ENCODE results near the gene HADH.
"Not testable (repeated sequence)": the region's sequence is repeated elsewhere in the genome, so short reads cannot be mapped to it uniquely, and the experiment has no call there.

The HADH gene

DNA sequence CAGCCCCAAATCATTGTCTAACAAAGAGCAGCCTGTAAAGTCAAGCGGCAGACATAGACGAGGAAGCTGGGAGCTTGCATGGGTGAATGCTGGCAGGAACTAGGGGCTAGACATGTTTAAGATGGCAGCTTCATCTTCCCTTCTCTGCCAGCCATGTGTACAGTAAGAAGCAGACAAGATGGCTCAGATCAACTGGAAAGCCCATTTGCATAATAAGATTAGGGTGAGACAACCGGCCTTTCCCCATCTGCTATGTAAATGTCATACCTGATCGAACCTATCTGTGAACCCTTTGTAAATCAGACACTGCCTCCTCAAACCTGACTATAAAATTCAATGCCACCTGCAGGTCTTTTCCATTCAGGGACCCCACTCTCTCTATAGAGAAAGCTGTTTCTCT is 22.8 kb upstream of the HADH start:
- H3K36me3 ChIP-seq: no peaks in the 10 kb centered on the region
- TF ChIP-seq, protein P1, sequence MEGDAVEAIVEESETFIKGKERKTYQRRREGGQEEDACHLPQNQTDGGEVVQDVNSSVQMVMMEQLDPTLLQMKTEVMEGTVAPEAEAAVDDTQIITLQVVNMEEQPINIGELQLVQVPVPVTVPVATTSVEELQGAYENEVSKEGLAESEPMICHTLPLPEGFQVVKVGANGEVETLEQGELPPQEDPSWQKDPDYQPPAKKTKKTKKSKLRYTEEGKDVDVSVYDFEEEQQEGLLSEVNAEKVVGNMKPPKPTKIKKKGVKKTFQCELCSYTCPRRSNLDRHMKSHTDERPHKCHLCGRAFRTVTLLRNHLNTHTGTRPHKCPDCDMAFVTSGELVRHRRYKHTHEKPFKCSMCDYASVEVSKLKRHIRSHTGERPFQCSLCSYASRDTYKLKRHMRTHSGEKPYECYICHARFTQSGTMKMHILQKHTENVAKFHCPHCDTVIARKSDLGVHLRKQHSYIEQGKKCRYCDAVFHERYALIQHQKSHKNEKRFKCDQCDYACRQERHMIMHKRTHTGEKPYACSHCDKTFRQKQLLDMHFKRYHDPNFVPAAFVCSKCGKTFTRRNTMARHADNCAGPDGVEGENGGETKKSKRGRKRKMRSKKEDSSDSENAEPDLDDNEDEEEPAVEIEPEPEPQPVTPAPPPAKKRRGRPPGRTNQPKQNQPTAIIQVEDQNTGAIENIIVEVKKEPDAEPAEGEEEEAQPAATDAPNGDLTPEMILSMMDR (IDR thresholded peaks at IDR 0.05): no peak
- peaks cover 0 to 3% (median 0%) of the 10 kb centered on the region in 4 donors for H3K4me1 ChIP-seq
- DNase-seq: no peak
- no peaks in the 10 kb centered on the region for H3K9me3 ChIP-seq
- H3K27ac ChIP-seq: no peak overlapping the region
- no peaks in the 10 kb centered on the region for H3K27me3 ChIP-seq
- no peak overlapping the region for H3K4me3 ChIP-seq
- intact Hi-C loops (cut with DNase I; ENCODE audit: low total_unique reads): no loop called here

DNA sequence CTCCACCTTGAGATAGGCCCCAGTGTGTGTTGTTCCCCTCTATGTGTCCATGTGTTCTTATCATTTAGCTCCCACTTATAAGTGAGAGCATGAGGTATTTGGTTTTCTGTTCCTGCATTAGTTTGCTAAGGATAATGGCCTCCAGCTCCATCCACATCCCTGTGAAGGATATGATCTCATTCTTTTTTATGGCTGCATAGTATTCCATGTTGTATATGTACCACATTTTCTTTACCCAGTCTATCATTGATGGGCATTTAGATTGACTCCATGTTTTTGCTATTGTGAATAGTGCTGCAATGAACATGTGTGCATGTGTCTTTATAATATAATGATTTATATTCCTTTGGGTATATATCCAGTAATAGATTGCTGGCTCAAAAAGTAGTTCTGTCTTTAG is 22.2 kb upstream of the HADH start:
- H3K27ac ChIP-seq: not testable (repeated sequence)

DNA sequence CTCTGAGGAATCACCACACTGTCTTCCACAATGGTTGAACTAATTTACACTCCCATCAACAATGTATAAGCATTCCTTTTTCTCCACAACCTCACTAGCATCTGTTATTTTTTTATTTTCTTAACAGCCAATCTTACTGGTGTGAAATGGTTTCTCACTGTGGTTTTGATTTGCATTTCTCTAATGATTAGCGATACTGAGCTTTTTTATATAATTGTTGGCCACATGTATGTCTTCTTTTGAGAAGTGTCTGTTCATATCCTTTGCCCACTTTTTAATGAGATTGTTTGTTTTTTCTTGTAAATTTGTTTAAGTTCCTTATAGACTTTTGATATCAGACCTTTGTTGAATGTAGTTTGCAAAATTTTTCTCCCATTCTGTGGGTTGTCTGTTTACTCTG is 21.8 kb upstream of the HADH start:
- H3K27me3 ChIP-seq; DNase-seq; H3K4me1 ChIP-seq; H3K36me3 ChIP-seq; intact Hi-C loops (cut with DNase I; ENCODE audit: low total_unique reads); H3K9me3 ChIP-seq; H3K27ac ChIP-seq; H3K4me3 ChIP-seq: not testable (repeated sequence)

More for the DNA sequence above, 22.2 kb upstream of the HADH start:
- H3K27me3 ChIP-seq; H3K9me3 ChIP-seq; DNase-seq; intact Hi-C loops (cut with DNase I; ENCODE audit: low total_unique reads); H3K4me3 ChIP-seq; H3K4me1 ChIP-seq; H3K36me3 ChIP-seq: not testable (repeated sequence)

DNA sequence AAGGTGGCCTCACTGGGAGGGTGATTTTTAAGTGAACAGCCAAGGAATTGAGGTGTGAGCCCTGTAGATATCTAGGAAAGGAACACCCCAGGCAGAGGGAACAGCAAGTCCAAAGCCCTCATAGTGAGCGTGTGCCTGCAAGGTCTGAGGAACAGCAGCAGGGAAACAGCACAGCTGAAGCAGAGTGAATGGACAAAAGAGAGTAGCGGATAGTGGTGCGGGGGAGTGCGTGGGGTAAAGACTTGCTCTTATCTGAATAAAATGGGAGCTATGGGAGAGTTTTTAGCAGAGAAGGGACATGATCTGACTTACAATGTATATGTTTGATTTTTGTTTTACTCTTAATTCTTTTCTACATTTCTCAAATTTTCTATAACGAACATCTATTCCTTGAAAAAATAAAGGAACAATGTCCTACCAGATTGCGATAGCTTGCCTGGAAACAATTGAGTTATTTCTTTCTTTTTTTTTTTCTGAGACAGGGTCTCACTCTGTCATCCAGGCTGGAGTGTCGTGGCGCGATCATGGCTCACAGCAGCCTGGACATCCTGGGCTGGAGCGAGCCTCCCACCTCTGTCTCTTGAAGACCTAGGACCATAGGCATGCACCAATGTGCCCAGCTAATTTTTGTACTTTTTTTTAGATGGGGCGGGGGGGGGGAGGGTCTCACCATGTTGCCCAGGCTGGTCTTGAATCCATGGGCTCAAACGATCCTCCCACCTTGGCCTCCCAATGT is 19.5 kb upstream of the HADH start:
- H3K27ac ChIP-seq: no peak overlapping the region
- no peaks in the 10 kb centered on the region for H3K9me3 ChIP-seq
- intact Hi-C loops (cut with DNase I; ENCODE audit: low total_unique reads): no loop called here
- no peaks in the 10 kb centered on the region for H3K27me3 ChIP-seq
- DNase-seq: no peak
- no peaks in the 10 kb centered on the region for H3K36me3 ChIP-seq
- TF ChIP-seq, protein P1 (IDR thresholded peaks at IDR 0.05): no peak
- H3K4me3 ChIP-seq: no peak overlapping the region
- no peaks in the 10 kb centered on the region for H3K4me1 ChIP-seq

DNA sequence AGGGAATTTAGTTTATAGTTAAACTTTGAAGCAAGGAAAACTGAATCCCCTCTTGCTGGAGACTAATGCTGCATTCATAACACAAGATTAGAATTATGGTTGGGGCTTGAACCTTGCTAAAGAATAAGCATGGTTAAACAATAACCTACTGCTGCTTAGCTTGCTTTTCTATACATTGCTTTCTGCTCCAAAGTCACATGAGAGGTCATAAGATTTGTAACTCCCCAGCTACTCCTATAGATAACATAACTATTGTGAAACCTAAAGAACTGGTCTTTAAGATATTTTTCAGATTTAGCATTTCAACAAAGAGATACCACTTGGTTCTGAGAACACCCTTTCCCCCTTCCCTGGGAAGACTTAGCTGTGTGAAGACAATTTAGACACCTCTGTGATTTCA is 17.1 kb upstream of the HADH start:
- H3K27me3 ChIP-seq: no peaks in the 10 kb centered on the region
- no peaks in the 10 kb centered on the region for H3K4me1 ChIP-seq
- H3K4me3 ChIP-seq: no peak overlapping the region
- no peaks in the 10 kb centered on the region for H3K36me3 ChIP-seq
- intact Hi-C loops (cut with DNase I; ENCODE audit: low total_unique reads): no loop called here
- no peaks in the 10 kb centered on the region for H3K9me3 ChIP-seq
- DNase-seq: no peak
- no peak overlapping the region for H3K27ac ChIP-seq
- TF ChIP-seq, protein P1 (IDR thresholded peaks at IDR 0.05): no peak

DNA sequence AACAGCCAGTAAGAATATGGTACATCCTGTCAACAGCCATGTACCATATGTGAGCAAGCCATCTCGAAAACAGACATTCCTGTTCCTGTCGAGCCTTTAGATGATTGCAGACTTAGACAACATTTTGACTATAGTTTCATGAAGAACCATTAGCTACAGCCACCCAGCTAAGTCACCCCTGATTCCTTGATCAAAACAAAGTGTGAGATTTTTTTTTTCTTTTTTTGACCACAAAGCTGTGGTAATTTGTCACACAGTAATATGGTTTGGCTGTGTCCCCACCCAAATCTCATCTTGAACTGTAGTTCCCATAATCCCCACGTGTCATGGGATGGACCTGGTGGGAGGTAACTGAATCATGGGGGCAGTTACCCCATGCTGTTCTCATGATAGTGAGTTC is 15.2 kb upstream of the HADH start:
- H3K27ac ChIP-seq: no peak overlapping the region
- TF ChIP-seq, protein P1 (IDR thresholded peaks at IDR 0.05): no peak
- H3K27me3 ChIP-seq: no peaks in the 10 kb centered on the region
- H3K36me3 ChIP-seq: no peaks in the 10 kb centered on the region
- H3K4me3 ChIP-seq: no peak overlapping the region
- no peaks in the 10 kb centered on the region for H3K9me3 ChIP-seq
- no peak for DNase-seq
- peaks cover 0 to 14% (median 3%) of the 10 kb centered on the region in 4 donors for H3K4me1 ChIP-seq
- intact Hi-C loops (cut with DNase I; ENCODE audit: low total_unique reads): no loop called here

DNA sequence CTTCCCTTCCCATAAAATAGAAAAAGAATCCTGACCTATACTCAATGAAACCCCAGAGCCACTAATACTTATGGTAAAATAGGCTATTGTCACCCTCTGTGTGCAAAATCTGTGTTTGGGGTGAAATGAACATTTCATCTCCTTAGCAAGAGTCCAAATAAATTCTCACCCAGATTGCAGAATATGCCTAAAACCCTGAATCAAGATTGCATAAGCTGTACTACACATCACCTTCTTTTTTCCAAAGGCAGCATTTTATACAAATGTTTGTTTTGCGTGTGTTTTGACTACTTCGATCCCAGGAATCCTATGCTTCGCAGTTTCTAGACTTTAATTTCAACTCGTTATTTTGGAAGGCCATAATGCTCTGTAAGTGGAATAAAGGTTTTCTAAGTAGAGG is 12.2 kb upstream of the HADH start:
- intact Hi-C loops (cut with DNase I; ENCODE audit: low total_unique reads): no loop called here
- DNase-seq: no peak
- Histone ChIP-seq H3K4me1 (peaks cover 0 to 16% (median 3%) of the 10 kb centered on the region in 4 donors), H3K36me3 (no peaks in the 10 kb centered on the region), H3K27me3 (no peaks in the 10 kb centered on the region), H3K9me3 (no peaks in the 10 kb centered on the region), H3K4me3 (no peak overlapping the region), H3K27ac (no peak overlapping the region)
- TF ChIP-seq, protein P1 (IDR thresholded peaks at IDR 0.05): no peak

All from tibial artery (tissue), 4 donors.